Mesothelial cell of epicardium (in vitro differentiated cells): Measurements from ENCODE around the gene MAB21L1. TPM values are rescaled to one million over a fixed set of nuclear protein-coding genes. Genes with fewer than 3 reads are reported as not detected.

ENCODE experiments used
- DNase-seq, 2 experiments: peaks; one replicate each; pipeline ENCODE4 v3.0.0; 2021; ENCODE audit warnings: low spot score in 2 of 2; ENCODE audit not compliant: unreplicated experiment in 2 of 2
- H3K27ac Mint-ChIP-seq: 2 replicates; pipeline ENCODE4 v1.8.0; 2021; ENCODE audit warnings: mixed read lengths
- H3K27me3 Mint-ChIP-seq: 2 replicates; pipeline ENCODE4 v1.8.0; 2021; ENCODE audit warnings: low read depth, mixed read lengths
- H3K36me3 Mint-ChIP-seq: 2 replicates; pipeline ENCODE4 v1.8.0; 2021; ENCODE audit warnings: mixed read lengths
- H3K4me1 Mint-ChIP-seq: 2 replicates; pipeline ENCODE4 v1.8.0; 2021; ENCODE audit warnings: mixed read lengths
- H3K4me3 Mint-ChIP-seq: 2 replicates; pipeline ENCODE4 v1.8.0; 2021; ENCODE audit warnings: mild to moderate bottlenecking, moderate library complexity, mixed read lengths
- H3K9me3 Mint-ChIP-seq: 2 replicates; pipeline ENCODE4 v1.8.0; 2021; ENCODE audit warnings: mixed read lengths
- total RNA-seq: library from RNA; stranded (reverse); gene quantifications from 3 replicates; pipeline ENCODE4 v1.2.1, GENCODE V29; 2021
- TF ChIP-seq, protein P1 (sequence below): fragments of 200-600 bp; sonication (generic); IDR thresholded peaks from one replicate; pipeline ENCODE4 v1.5.0; 2021; ENCODE audit warnings: antibody characterized with exemption; ENCODE audit not compliant: unreplicated experiment

Gene MAB21L1
- 0.58 to 0.80 TPM (median 0.77 TPM) in 3 replicates for total RNA-seq

DNA sequence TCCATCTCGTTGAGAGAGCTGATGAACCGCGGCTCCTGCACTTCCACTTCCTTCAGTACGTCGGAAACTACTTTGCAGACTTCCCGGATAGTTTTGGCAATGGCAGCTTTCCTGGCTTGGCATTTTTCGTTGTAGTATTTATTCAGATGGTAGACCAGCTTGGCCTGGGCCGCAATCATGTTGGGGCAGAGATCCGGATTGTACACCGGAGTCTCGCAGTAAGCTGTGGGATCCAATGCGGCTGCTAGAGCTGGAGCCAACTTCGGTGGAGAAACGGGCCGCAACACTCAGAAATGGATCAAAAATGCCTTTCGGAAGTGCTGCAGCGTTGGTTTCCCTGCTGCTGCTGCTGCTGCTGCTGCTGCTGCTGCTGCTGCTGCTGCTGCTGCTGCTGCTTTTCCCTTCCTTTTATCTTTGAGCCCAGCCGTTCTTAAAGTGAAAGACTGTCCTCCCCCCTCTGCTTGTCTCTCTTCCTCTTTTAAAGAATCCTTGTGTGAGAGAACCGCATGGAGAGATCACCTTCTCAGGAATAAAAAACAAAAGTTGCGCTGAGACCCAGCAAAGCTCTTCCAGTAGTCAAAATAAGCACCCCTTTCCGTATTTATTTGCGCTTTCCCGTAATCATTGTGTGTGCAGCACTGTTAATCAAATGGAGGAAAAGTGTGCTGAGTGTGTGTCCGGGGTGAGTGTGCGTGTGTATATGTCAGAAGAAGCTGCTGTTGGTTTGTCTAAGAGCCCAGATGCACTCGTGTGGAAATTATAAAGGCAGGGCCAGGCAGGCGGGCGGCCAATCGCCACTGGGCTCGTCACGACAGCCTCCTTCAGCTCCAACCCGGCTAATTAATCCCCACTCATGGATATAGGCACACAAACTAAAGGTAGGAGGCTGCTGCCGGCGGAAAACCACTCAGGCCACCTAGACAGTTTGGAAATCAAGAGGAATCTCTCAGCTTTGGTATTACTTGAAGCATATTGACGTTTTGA lies at the start of gene MAB21L1:
TSS of gene MAB21L1 (minus strand) at position 730 of the 984 bp plus-strand sequence. CDS start at position 179, 551 bp downstream.
- Mint-ChIP-seq H3K4me3 (peak within 1 kb of the TSS; percentile 77), H3K27ac (peak within 1 kb of the TSS; percentile 40), H3K4me1 (peaks cover 47% of the 10 kb centered on the region), H3K9me3 (no peaks in the 10 kb centered on the region), H3K36me3 (peaks cover 1% of the 10 kb centered on the region), H3K27me3 (peaks cover 96% of the 10 kb centered on the region)
- TF ChIP-seq, protein P1, sequence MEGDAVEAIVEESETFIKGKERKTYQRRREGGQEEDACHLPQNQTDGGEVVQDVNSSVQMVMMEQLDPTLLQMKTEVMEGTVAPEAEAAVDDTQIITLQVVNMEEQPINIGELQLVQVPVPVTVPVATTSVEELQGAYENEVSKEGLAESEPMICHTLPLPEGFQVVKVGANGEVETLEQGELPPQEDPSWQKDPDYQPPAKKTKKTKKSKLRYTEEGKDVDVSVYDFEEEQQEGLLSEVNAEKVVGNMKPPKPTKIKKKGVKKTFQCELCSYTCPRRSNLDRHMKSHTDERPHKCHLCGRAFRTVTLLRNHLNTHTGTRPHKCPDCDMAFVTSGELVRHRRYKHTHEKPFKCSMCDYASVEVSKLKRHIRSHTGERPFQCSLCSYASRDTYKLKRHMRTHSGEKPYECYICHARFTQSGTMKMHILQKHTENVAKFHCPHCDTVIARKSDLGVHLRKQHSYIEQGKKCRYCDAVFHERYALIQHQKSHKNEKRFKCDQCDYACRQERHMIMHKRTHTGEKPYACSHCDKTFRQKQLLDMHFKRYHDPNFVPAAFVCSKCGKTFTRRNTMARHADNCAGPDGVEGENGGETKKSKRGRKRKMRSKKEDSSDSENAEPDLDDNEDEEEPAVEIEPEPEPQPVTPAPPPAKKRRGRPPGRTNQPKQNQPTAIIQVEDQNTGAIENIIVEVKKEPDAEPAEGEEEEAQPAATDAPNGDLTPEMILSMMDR, result no peak
- no peak for DNase-seq

DNA sequence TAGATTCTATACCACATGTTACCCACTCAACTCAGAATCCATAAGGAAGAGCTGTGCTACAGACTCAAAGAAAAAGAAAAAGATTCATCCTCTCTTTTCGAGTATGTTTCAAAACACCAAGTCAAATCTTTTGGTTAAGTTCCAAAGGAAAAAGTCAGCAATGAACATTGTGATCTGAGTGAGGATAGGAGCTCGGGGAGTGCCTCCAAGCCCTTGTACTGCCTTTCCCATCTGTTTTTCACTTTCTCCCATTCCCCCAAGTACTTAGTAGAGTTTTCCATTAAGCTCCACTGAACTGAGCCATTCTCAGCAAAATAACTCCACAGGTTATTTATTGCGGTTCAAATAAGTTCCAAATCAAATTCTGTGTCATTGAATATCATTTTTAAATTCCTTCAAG lies 47.7 kb upstream of the MAB21L1 start:
- TF ChIP-seq, protein P1, result no peak
- Mint-ChIP-seq H3K27ac (no peak overlapping the region), H3K4me3 (no peak overlapping the region), H3K27me3 (no peaks in the 10 kb centered on the region), H3K36me3 (peaks cover 4% of the 10 kb centered on the region), H3K4me1 (no peaks in the 10 kb centered on the region), H3K9me3 (peaks cover 6% of the 10 kb centered on the region)
- no peak for DNase-seq

DNA sequence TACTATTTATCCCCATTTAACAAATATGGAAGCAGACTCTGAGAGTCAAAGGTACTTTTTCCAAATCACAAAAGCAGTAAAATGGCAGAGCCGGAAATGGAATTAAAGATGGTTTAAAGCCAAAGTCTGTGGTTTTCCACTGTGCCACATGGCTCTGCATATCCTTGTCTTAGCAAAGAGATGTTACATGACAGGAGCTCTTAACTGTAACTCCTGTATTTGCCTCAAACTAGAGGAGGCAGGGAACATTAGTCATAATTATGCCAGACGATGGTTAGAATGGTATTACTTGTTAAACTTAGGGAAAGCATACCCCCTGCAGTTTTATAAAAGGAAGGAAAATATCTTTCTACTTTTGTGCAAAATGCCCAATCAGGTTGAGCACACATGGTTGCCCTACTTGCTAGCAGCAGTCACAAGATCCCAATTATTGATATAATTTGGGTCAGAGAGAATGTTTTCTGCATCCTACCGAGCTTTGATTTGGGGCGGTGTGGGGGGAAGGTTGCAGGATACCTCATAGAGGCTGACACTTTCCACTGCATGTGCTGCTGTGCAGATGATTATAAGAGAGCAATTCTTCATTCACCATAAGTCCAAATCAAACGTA lies 42.0 kb upstream of the MAB21L1 start:
- Mint-ChIP-seq H3K4me3 (no peak overlapping the region), H3K27me3 (no peaks in the 10 kb centered on the region), H3K27ac (no peak overlapping the region), H3K4me1 (peaks cover 7% of the 10 kb centered on the region), H3K9me3 (peaks cover 6% of the 10 kb centered on the region), H3K36me3 (peaks cover 4% of the 10 kb centered on the region)
- DNase-seq, result no peak
- TF ChIP-seq, protein P1, result no peak

- Mint-ChIP-seq H3K36me3 (no peaks in the 10 kb centered on the region), H3K27me3 (no peaks in the 10 kb centered on the region), H3K27ac (no peak overlapping the region), H3K4me3 (no peak overlapping the region), H3K4me1 (peaks cover 7% of the 10 kb centered on the region), H3K9me3 (no peaks in the 10 kb centered on the region)
- no peak for DNase-seq
- TF ChIP-seq, protein P1, result no peak
Measured at GRCh38 chr13:35514801-35515502, 38.5 kb upstream of the MAB21L1 start.

- Mint-ChIP-seq H3K36me3 (no peaks in the 10 kb centered on the region), H3K27ac (no peak overlapping the region), H3K27me3 (no peaks in the 10 kb centered on the region), H3K9me3 (no peaks in the 10 kb centered on the region), H3K4me1 (peaks cover 7% of the 10 kb centered on the region), H3K4me3 (no peak overlapping the region)
- DNase-seq, result no peak
- TF ChIP-seq, protein P1, result no peak
Measured at GRCh38 chr13:35514061-35514477, 37.6 kb upstream of the MAB21L1 start.
